ENCODE measurements around the gene DIP2A.
"Not testable (repeated sequence)": the region's sequence is repeated elsewhere in the genome, so short reads cannot be mapped to it uniquely, and the experiment has no call there.

DIP2A gene

DNA sequence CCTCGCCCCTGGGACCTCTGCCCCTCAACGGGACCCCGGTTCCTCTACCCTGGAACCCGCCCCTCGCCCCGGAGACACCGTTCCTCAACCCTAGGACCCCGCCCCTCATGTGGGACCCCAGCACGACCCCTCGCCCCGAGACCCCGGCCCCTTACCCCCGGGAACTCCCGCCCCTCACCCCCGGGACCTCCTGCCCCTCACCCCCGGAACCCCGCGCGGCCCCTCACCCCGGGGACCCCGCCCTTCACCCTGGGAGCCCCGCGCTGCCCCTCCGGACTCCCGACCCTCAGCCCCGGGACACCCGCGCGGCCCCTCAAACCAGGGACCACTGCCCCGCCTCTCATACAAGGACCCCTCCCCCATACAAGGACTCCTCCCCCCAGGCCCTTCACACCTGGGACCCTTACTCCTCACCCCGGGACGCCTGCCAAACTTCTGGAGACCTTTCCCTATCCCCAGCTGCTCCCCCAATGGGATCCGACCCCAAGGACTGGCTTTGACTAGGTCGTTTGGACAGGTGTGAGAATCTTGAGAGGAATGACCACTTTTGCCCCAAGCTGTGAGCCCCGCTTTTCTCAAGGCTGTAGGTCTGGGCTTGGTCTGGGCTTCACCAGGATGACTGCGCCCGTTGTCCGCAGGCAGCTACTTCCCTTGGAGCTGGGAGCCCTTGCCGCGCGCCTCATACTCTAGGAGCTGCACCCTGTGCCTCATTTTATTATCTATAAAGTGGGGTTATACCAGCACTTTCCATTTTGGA lies 843 bp downstream of the DIP2A start:
- Histone ChIP-seq H2AFZ (ENCODE audit: low read length) (peak overlapping the region; percentile 80; the same call in 1 of the 2 replicates), H3K4me3 (ENCODE audit: low read length) (peak overlapping the region; percentile 86), H3F3A (ENCODE audit: insufficient read depth, low read length) (peaks cover 4% of the 10 kb centered on the region; the same call in 1 of the 2 replicates), H3K79me2 (ENCODE audit: low read length) (peaks cover 81% of the 10 kb centered on the region), H3K4me1 (ENCODE audit: low read length) (peaks cover 13% of the 10 kb centered on the region; the same call in 1 of the 2 replicates), H3K27me3 (replicated peaks; ENCODE audit: insufficient read depth, low read length) (no peaks in the 10 kb centered on the region), H4K20me1 (ENCODE audit: insufficient read depth, low read length) (no peaks in the 10 kb centered on the region), H3K4me2 (ENCODE audit: low read depth, low read length) (peak overlapping the region; percentile 69), H3K9me3 (replicated peaks; ENCODE audit: insufficient read depth, low read length) (no peaks in the 10 kb centered on the region), H3K27ac (ENCODE audit: low read length) (no peak overlapping the region), H3K9me2 (replicated peaks; ENCODE audit: insufficient read depth, low read length) (no peaks in the 10 kb centered on the region), H3K9ac (ENCODE audit: low read length) (peak overlapping the region; percentile 79), H3K36me3 (replicated peaks; ENCODE audit: insufficient read depth, low read length) (no peaks in the 10 kb centered on the region)
- no peak for DNase-seq
- no peak for TF ChIP-seq EZH2 (optimal IDR thresholded peaks at IDR 0.05; ENCODE audit: low read depth, low read length)
- TF ChIP-seq, protein P1, sequence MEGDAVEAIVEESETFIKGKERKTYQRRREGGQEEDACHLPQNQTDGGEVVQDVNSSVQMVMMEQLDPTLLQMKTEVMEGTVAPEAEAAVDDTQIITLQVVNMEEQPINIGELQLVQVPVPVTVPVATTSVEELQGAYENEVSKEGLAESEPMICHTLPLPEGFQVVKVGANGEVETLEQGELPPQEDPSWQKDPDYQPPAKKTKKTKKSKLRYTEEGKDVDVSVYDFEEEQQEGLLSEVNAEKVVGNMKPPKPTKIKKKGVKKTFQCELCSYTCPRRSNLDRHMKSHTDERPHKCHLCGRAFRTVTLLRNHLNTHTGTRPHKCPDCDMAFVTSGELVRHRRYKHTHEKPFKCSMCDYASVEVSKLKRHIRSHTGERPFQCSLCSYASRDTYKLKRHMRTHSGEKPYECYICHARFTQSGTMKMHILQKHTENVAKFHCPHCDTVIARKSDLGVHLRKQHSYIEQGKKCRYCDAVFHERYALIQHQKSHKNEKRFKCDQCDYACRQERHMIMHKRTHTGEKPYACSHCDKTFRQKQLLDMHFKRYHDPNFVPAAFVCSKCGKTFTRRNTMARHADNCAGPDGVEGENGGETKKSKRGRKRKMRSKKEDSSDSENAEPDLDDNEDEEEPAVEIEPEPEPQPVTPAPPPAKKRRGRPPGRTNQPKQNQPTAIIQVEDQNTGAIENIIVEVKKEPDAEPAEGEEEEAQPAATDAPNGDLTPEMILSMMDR (IDR thresholded peaks at IDR 0.05; ENCODE audit: low read length): no peak
- TF ChIP-seq EZH2phosphoT487 (IDR thresholded peaks at IDR 0.05; ENCODE audit: low read length): no peak

DNA sequence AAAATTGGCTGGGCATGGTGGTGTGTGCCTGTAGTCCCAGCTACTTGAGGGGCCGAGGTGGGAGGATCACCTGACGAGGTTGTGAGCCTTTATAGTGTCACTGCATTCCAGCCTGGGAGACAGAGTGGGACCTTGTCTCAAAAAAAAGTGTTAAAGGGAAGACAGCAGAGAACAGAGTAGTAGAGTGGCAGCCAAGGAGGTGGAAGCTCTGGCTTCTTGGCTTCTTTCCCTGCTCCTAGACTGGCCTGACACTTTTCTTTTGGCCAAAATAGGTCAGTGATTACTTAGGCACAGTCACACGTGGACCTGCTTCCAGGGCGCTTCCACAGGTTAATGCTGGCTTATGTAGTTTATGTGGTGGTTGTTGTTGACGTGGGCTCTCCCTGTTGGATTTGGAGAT lies 3.2 kb downstream of the DIP2A start:
- no peak for DNase-seq
- Histone ChIP-seq H3K36me3 (replicated peaks; ENCODE audit: insufficient read depth, low read length) (no peaks in the 10 kb centered on the region), H3K4me2 (ENCODE audit: low read depth, low read length) (no peak overlapping the region), H3K9me2 (replicated peaks; ENCODE audit: insufficient read depth, low read length) (no peaks in the 10 kb centered on the region), H3K9me3 (replicated peaks; ENCODE audit: insufficient read depth, low read length) (no peaks in the 10 kb centered on the region), H4K20me1 (ENCODE audit: insufficient read depth, low read length) (no peaks in the 10 kb centered on the region), H3F3A (ENCODE audit: insufficient read depth, low read length) (peaks cover 4% of the 10 kb centered on the region; the same call in 1 of the 2 replicates), H3K79me2 (ENCODE audit: low read length) (peaks cover 68% of the 10 kb centered on the region), H3K4me3 (ENCODE audit: low read length) (no peak overlapping the region), H3K27ac (ENCODE audit: low read length) (no peak overlapping the region), H3K27me3 (replicated peaks; ENCODE audit: insufficient read depth, low read length) (no peaks in the 10 kb centered on the region), H2AFZ (ENCODE audit: low read length) (no peak overlapping the region), H3K4me1 (ENCODE audit: low read length) (peaks cover 9% of the 10 kb centered on the region; the same call in 1 of the 2 replicates), H3K9ac (ENCODE audit: low read length) (no peak overlapping the region)
- TF ChIP-seq EZH2 (optimal IDR thresholded peaks at IDR 0.05; ENCODE audit: low read depth, low read length): no peak
- TF ChIP-seq, protein P1 (IDR thresholded peaks at IDR 0.05; ENCODE audit: low read length): no peak
- no peak for TF ChIP-seq EZH2phosphoT487 (IDR thresholded peaks at IDR 0.05; ENCODE audit: low read length)

DNA sequence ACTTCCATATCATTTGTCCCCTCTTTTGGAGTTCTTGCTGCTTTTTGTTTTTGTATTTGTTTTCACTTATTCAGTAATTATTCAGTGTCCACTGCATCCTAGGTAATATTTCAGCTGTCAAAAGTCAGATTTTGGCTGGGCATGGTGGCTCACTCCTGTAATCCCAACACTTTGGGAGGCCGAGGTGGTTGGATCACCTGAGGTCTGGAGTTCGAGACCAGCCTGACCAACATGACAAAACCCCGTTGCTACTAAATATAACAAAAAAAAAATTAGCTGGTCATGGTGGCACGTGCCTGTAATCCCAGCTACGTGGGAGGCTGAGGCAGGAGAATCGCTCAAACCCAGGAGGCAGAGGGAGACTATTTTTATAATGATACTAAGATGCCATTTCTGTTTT lies 6.5 kb downstream of the DIP2A start:
- H3K79me2 ChIP-seq (ENCODE audit: low read length): peaks cover 47% of the 10 kb centered on the region
- not testable (repeated sequence) for H3K4me2 ChIP-seq (ENCODE audit: low read depth, low read length); H3K36me3 ChIP-seq (replicated peaks; ENCODE audit: insufficient read depth, low read length)

DNA sequence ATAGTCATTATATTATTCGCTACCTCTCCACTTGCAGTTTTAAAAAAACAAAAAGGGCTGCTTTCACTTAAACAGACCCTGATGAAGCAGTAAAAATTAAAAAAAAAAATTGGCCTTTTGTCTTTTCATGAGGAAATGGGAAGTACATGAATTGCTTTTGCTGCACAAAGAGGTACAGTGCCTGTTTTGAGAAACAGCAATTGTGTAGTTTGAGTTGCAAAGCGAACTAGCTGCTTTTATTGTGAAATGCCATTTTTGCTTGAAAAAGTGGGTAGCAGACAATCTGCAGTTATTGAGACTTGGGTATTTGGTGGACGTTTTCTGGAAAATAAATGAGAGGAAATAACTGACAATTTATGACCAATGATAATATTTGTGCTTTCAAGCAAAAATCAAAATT lies 7.0 kb downstream of the DIP2A start:
- no peaks in the 10 kb centered on the region for H3K27me3 ChIP-seq (replicated peaks; ENCODE audit: insufficient read depth, low read length)
- H3F3A ChIP-seq (ENCODE audit: insufficient read depth, low read length): no peaks in the 10 kb centered on the region
- no peak overlapping the region for H3K4me3 ChIP-seq (ENCODE audit: low read length)
- H4K20me1 ChIP-seq (ENCODE audit: insufficient read depth, low read length): no peaks in the 10 kb centered on the region
- H3K9ac ChIP-seq (ENCODE audit: low read length): no peak overlapping the region
- H3K4me2 ChIP-seq (ENCODE audit: low read depth, low read length): no peak overlapping the region
- no peaks in the 10 kb centered on the region for H3K36me3 ChIP-seq (replicated peaks; ENCODE audit: insufficient read depth, low read length)
- H3K9me2 ChIP-seq (replicated peaks; ENCODE audit: insufficient read depth, low read length): no peaks in the 10 kb centered on the region
- DNase-seq: no peak
- H3K27ac ChIP-seq (ENCODE audit: low read length): no peak overlapping the region
- no peaks in the 10 kb centered on the region for H3K9me3 ChIP-seq (replicated peaks; ENCODE audit: insufficient read depth, low read length)
- H3K4me1 ChIP-seq (ENCODE audit: low read length): no peaks in the 10 kb centered on the region
- TF ChIP-seq EZH2 (optimal IDR thresholded peaks at IDR 0.05; ENCODE audit: low read depth, low read length) (no peak), EZH2phosphoT487 (IDR thresholded peaks at IDR 0.05; ENCODE audit: low read length) (no peak)
- TF ChIP-seq, protein P1 (IDR thresholded peaks at IDR 0.05; ENCODE audit: low read length): no peak
- H2AFZ ChIP-seq (ENCODE audit: low read length): no peak overlapping the region
- peaks cover 42% of the 10 kb centered on the region for H3K79me2 ChIP-seq (ENCODE audit: low read length)

More for the DNA sequence above, 6.5 kb downstream of the DIP2A start:
- H3K27me3 ChIP-seq (replicated peaks; ENCODE audit: insufficient read depth, low read length); H3K27ac ChIP-seq (ENCODE audit: low read length); H3K9ac ChIP-seq (ENCODE audit: low read length); H3K9me3 ChIP-seq (replicated peaks; ENCODE audit: insufficient read depth, low read length); H4K20me1 ChIP-seq (ENCODE audit: insufficient read depth, low read length); H2AFZ ChIP-seq (ENCODE audit: low read length); DNase-seq; H3F3A ChIP-seq (ENCODE audit: insufficient read depth, low read length); H3K4me3 ChIP-seq (ENCODE audit: low read length); H3K4me1 ChIP-seq (ENCODE audit: low read length); H3K9me2 ChIP-seq (replicated peaks; ENCODE audit: insufficient read depth, low read length): not testable (repeated sequence)

Data from MM.1S (cell line).